Melanocyte of skin (primary cell): Measurements from ENCODE around the gene ZSCAN1. TPM values are rescaled to one million over a fixed set of nuclear protein-coding genes. Genes with fewer than 3 reads are reported as not detected.

ENCODE experiments used
- total RNA-seq, 2 donors: library from RNA; depleted of rRNA; stranded (reverse); fragments of >200 nt; gene quantifications; 2 replicates each; pipeline ENCODE4 v1.2.3, GENCODE V29; 2012

The ZSCAN1 gene, protein sequence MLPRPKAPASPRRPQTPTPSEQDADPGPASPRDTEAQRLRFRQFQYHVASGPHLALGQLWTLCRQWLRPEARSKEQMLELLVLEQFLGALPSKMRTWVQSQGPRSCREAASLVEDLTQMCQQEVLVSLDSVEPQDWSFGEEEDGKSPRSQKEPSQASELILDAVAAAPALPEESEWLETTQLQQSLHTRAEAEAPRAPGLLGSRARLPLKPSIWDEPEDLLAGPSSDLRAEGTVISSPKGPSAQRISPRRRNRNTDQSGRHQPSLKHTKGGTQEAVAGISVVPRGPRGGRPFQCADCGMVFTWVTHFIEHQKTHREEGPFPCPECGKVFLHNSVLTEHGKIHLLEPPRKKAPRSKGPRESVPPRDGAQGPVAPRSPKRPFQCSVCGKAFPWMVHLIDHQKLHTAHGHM
- total RNA-seq: not detected

DNA sequence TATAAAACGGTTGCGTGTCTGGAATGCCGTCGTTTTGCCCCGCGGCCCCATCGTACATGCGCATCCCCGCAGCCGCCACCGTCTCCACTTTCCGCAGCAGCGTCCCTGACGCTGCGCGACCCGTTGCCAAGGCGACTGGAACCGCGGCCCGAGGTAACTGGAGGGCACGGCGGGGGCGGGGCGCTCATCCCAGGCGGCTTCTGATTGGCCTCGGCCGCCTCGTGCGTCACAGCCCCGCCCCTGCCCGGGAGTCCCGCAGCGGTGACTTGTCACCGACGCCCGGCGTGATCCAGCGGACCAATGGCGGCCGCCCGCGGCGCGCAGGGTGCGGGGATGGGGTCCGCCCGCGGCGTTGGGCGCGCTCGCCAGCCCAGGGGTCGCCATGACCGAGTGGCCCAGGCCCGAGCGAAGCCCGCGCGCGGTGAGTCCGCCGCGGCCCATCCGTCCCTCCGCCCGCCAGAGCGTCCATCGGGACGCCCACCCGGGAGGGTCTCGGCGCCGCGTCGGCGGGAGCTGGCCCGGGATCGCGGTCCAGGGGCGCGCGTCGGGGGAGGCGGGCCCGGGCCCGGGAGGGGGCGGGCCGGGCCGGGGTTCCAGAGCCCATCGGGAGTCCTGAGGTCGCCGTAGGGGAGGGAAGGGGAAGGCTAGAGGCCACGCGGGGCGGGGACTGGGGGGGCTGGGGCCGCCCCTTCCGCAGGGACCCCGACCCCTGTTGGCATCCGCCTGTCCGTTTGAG lies at the start of gene ZSCAN1:
Gene ZSCAN1 (plus strand): TSS at position 285 of the 736 bp plus-strand sequence. CDS start 3,812 bp downstream, outside the sequence.

GRCh38 chr19:58002384-58003173 lies 31.2 kb upstream of the ZSCAN1 start, which contains the start of gene ZNF606:
Gene ZNF606 (minus strand): TSS chr19:58002820. CDS start chr19:58001319, 1,501 bp downstream.

DNA sequence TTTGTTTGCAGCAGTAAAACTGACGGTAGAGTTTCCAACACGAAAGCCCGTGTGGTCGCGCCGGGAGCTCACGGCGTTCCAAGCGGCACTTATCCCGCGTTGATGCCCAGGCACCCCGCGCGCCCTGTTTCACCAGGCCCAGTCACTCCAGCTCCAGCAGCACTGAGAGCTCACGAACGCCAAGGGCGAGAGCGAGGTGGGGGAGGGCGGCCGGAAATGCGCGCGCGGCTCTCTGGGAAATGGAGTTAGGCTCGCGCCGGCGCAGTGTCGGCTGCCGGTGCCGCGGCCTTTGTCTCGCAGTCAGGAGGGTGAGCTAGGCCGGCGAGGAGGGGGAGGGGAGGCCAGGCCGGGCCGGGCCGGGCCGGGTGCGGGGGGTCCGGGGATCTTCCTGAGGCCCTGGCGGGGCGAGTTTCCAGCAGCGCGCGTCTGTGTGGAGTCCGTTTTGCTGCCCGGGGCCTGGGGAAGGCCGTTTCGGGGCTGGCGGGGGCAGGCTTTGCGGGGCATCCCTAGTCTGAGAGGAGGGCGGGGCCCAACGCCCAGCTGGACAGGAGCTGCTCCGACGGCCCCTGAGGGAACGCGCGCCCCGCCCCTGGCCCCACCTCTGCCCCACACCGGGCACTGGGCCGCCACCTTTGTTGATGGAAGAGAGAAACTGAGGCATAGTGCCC lies 25.3 kb downstream of the ZSCAN1 start, which contains the start of gene ZNF135:
Gene ZNF135 (plus strand): TSS at position 280 of the 668 bp plus-strand sequence. CDS start 721 bp downstream, outside the sequence.

DNA sequence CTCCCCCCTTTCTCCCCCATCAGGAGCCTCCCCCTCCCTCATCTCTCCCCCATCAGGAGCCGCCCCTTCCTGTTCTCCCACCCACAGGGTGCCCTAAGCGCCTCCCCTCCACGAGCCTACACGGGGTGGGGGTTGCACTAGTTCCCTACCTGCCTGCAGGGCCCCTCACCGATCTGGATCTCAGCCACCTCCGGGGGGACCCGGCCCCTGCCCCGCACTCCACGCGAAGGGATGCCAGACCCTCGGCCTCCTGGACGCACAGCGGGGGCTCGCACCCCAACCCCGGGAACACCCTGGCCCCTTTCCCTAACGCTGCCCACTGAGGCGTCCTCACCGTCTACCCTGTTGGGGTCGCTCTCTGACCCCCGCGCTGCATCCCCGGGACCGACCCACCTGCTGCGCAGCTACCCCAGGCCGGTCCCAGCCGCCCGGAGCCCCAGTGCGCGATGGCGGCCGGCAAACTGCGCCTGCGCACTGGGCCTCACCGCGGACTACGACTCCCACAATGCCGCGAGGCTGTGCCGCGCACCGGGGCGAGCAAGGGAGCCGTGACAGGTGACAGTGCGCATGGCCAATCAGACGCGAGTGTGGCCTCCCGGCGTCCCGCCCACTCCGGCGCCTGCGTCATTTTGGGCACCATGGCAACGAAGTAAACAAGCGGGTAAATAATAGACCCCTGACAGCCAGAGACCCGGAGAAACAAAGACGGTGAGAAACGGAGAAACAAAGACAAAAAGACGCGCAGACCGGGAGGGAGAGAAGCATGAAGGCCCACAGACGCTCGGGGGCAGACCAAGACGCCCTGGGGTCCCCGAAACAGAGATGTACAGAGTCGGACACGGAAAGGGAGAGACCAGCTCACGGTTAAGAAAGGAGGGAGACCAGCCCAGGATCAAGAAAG lies 64.2 kb downstream of the ZSCAN1 start, which contains the start of gene ZSCAN18:
Gene ZSCAN18 (minus strand): TSS at position 451 of the 901 bp plus-strand sequence. CDS start 7,964 bp downstream, outside the sequence.

Other genes starting within 250 kb of the ZSCAN1 start
- 1 to 10 TPM; 5.0 to 8.3 TPM for gene ZNF552, start 219.1 kb upstream of the ZSCAN1 start, total RNA-seq
- gene ZNF587B, start 203.7 kb upstream of the ZSCAN1 start, total RNA-seq: 10 to 100 TPM; 13.4 to 34.0 TPM
- 10 to 100 TPM; 21.0 to 29.0 TPM for gene ZNF587, start 184.2 kb upstream of the ZSCAN1 start, total RNA-seq
- gene ZNF814, start 145.0 kb upstream of the ZSCAN1 start, total RNA-seq: 10 to 100 TPM in 1 of 2 donors, 1 to 10 TPM in 1; 9.6 to 12.7 TPM
- 1 to 10 TPM; 8.6 to 9.7 TPM for gene ZNF417, start 117.4 kb upstream of the ZSCAN1 start, total RNA-seq
- 1 to 10 TPM; 3.1 to 6.3 TPM for gene ZNF418, start 98.6 kb upstream of the ZSCAN1 start, total RNA-seq
- gene ZNF256, start 86.3 kb upstream of the ZSCAN1 start, total RNA-seq: 1 to 10 TPM; 3.4 to 7.0 TPM
- gene C19orf18, start 59.5 kb upstream of the ZSCAN1 start, total RNA-seq: under 1 TPM in 1 of 2 donors, not detected in 1; 0.34 TPM
- 10 to 100 TPM in 1 of 2 donors, 1 to 10 TPM in 1; 7.7 to 16.5 TPM for gene ZNF606, start 31.2 kb upstream of the ZSCAN1 start, total RNA-seq
- 1 to 10 TPM; 2.7 to 3.4 TPM for gene ZNF135, start 25.3 kb downstream of the ZSCAN1 start, total RNA-seq
- gene ZSCAN18, start 64.2 kb downstream of the ZSCAN1 start, total RNA-seq: 10 to 100 TPM; 16.0 to 22.7 TPM
- 1 to 10 TPM; 8.0 to 8.3 TPM for gene ZNF329, start 116.8 kb downstream of the ZSCAN1 start, total RNA-seq
- 10 to 100 TPM; 21.7 to 26.0 TPM for gene ZNF274, start 149.0 kb downstream of the ZSCAN1 start, total RNA-seq
- 10 to 100 TPM; 24.4 to 32.3 TPM for gene ZNF544, start 194.9 kb downstream of the ZSCAN1 start, total RNA-seq
- 1 to 10 TPM; 3.8 to 5.3 TPM for gene ZNF8, start 244.9 kb downstream of the ZSCAN1 start, total RNA-seq